Measurements from ENCODE around the gene NUDT16L1.

DNA sequence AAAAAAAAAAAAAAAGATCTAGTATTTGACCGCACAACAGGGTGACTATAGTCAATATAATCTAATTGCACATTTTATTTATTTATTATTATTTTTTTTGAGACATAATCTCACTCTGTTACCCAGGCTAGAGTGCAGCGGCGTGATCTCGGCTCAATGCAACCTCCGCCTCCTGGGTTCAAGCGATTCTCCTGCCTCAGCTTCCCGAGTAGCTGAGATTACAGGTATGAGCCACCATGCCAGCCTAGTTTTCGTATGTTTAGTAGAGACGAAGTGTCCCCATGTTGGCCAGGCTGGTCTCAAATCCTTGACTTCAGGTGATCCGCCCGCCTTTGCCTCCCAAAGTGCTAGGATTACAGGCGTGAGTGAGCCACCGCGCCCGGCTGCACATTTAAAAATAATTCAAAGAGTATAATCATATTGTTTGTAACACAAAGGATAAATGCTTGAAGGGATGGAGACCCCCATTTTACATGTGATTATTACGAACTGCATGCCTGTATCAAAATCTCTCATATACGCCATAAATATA lies 39.9 kb downstream of the NUDT16L1 start:
- TF ChIP-seq ZNF777 (CRISPR knock-in tag; IDR thresholded peaks at IDR 0.05), result no peak
- no peak for TF ChIP-seq ZNF282 (IDR thresholded peaks at IDR 0.05; ENCODE audit: partially characterized antibody)
- no peak for TF ChIP-seq AKAP8 (CRISPR knock-in tag; IDR thresholded peaks at IDR 0.05)
- no peak for TF ChIP-seq REPIN1 (CRISPR knock-in tag; IDR thresholded peaks at IDR 0.05; ENCODE audit: borderline replicate concordance, low read depth)
- no peak for TF ChIP-seq NR2C2 (CRISPR knock-in tag; IDR thresholded peaks at IDR 0.05; ENCODE audit: borderline replicate concordance)

All from HepG2 (cell line).